Pulmonary artery endothelial cell (primary cell): ENCODE results near the gene SIAE. TPM values are rescaled to one million over a fixed set of nuclear protein-coding genes. Genes with fewer than 3 reads are reported as not detected.
A peak's percentile ranks its signal among the peaks of the same experiment; 100 is the strongest.
"Not testable (repeated sequence)": the region's sequence is repeated elsewhere in the genome, so short reads cannot be mapped to it uniquely, and the experiment has no call there.

Experiments used
- DNase-seq: peaks from one replicate; pipeline ENCODE4 v3.0.0-alpha.2; 2011; ENCODE audit warnings: low read depth, low spot score
- total RNA-seq: library from RNA; depleted of rRNA; stranded (reverse); fragments of >200 nt; gene quantifications from 2 replicates; pipeline ENCODE4 v1.2.3, GENCODE V29; 2014

Gene SIAE
- total RNA-seq, 1 donor from 2014 or later: 26.0 TPM

- no peak for DNase-seq
Measured at GRCh38 chr11:124623861-124624525, 49.5 kb downstream of the SIAE start.

- peak; percentile 80 for DNase-seq
Measured at GRCh38 chr11:124622531-124623451, 50.7 kb downstream of the SIAE start, which contains the start of gene TBRG1. Gene TBRG1, plus strand, starts transcription at chr11:124622864. Its CDS starts 220 bp downstream, at chr11:124623084.

GRCh38 chr11:124618863-124619262, 54.7 kb downstream of the SIAE start:
- DNase-seq: no peak

GRCh38 chr11:124612567-124613246, 60.8 kb downstream of the SIAE start:
- no peak for DNase-seq

GRCh38 chr11:124612045-124612444, 61.5 kb downstream of the SIAE start:
- no peak for DNase-seq

- DNase-seq: no peak
Measured at GRCh38 chr11:124611064-124611463, 62.5 kb downstream of the SIAE start, which contains the start of gene PANX3. Gene PANX3, plus strand, starts transcription at chr11:124611428. Its CDS starts 129 bp downstream, at chr11:124611557.

- no peak for DNase-seq
Measured at GRCh38 chr11:124610295-124610694, 63.2 kb downstream of the SIAE start.

- DNase-seq: no peak
Measured at GRCh38 chr11:124608147-124608546, 65.4 kb downstream of the SIAE start.

- DNase-seq: no peak
Measured at GRCh38 chr11:124605719-124606118, 67.8 kb downstream of the SIAE start.

- not testable (repeated sequence) for DNase-seq
Measured at GRCh38 chr11:124602723-124603122, 70.8 kb downstream of the SIAE start.

- no peak for DNase-seq
Measured at GRCh38 chr11:124602193-124602592, 71.3 kb downstream of the SIAE start.

- no peak for DNase-seq
Measured at GRCh38 chr11:124600621-124601320, 72.8 kb downstream of the SIAE start.

- no peak for DNase-seq
Measured at GRCh38 chr11:124597626-124598025, 75.9 kb downstream of the SIAE start.

GRCh38 chr11:124595302-124595701, 78.2 kb downstream of the SIAE start:
- no peak for DNase-seq

- no peak for DNase-seq
Measured at GRCh38 chr11:124592627-124593026, 80.9 kb downstream of the SIAE start.

- no peak for DNase-seq
Measured at GRCh38 chr11:124591430-124591829, 82.1 kb downstream of the SIAE start.

GRCh38 chr11:124586238-124586860, 87.2 kb downstream of the SIAE start:
- DNase-seq: peak; percentile 5

- DNase-seq: no peak
Measured at GRCh38 chr11:124584681-124585372, 88.7 kb downstream of the SIAE start.

- DNase-seq: no peak
Measured at GRCh38 chr11:124583781-124584180, 89.8 kb downstream of the SIAE start.
